Measurements from ENCODE around the gene NME3.

Gene NME3

GRCh38 chr16:1721372-1721771 lies 50.0 kb downstream of the NME3 start:
- DNase-seq, result no peak
